GM18870 (cell line): ENCODE measurements around the gene NDE1.
"Not testable (repeated sequence)": the region's sequence is repeated elsewhere in the genome, so short reads cannot be mapped to it uniquely, and the experiment has no call there.

ENCODE experiments used
- ATAC-seq: cut with Tn5 transposase; IDR thresholded peaks from one replicate; pipeline ENCODE4 v1.9.1; 2021; ENCODE audit warnings: moderate library complexity; ENCODE audit not compliant: unreplicated experiment

NDE1 gene

DNA sequence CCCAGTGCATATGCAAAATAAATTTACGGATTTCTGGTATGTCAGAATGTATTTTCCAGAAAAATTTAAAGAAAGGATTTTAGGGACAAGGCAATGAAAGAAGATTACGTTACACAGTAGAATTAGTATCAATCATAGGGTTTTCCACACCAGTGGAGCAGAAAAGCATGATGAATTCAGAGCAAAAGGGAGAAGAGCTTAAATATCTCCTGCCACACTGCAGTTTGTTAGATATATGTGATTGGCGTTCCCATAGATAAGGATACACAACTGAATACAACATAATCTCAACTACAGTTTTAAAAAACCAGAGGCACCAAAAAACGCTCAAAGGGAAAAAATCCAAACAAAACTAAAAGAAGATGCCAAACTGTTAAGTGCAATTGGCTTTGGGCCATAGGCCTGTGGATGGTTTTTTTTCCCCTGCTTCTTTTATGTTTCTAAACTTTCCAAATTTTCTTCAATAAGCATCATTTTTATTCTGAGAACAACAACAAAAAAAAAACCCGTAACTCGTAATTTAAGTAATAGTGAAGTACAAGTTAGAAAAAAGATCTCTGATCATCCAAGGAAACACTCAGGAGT, 29.3 kb upstream of the NDE1 start:
- no peak for ATAC-seq

DNA sequence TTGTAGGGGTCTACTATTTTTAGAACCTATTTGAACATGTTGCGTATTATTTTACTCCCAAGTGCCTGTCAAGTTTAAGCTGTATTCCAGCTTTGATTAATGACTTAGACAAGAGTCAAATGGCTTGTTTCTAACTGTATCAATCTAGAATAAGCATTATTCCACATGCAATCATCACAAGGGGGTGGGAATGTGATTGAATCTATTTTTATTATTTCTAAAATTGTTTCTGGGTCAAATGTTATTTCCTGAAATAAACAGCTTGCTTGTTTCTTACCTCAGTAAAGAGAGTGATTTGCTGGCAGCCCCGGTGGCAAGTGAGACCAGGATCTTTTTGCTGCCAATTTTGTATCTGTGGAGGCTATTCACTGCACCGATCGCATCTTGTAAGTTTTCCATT, 28.6 kb upstream of the NDE1 start:
- no peak for ATAC-seq

DNA sequence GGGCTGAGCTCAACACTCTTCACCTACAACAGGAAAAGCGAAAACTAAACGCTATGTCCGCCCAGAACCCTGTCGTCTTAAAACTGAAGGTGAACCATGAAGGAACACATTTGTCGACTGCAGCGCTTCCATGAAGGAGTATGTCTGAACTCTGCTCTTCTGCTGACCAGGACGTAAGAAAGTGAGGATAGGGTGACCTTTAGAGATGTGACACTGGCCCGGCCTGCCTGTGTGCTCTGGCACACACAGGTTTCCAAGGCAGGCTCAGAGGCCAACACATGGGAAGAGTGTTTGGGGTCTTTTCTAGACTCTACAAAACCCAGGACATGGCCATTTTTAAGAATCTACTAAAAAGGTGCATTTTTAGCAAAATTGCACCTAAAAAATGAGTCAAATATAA, 28.2 kb upstream of the NDE1 start:
- ATAC-seq = no peak

DNA sequence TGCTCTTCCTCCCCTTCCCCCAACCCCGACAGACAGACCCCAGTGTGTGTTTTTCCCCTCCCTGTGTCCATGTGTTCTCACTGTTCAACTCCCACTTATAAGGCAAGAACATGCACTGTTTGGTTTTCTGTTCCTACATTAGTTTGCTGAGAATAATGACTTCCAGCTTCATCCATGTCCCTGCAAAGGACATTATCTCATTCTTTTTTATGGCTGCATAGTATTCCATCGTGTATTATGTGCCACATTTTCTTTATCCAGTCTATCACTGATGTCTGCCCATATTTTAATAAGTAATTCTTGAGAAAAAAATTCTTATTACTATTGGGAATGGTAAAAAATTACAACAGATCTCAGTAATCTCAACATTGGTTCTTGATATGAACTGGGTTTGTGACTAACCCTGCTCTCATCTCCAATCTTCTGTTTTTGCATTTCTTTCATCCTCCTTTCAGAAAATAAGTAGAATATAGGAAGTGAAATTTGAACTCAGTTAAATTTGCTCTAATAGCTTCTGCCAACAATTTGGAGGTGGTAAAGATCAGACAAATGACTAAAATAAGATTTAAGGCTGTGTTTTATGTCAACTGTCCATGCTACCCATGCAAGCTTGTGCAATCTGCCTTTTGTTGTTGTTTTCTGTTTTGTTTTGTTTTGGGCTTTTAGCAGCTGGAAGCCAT, 18.2 kb upstream of the NDE1 start:
- no peak for ATAC-seq

DNA sequence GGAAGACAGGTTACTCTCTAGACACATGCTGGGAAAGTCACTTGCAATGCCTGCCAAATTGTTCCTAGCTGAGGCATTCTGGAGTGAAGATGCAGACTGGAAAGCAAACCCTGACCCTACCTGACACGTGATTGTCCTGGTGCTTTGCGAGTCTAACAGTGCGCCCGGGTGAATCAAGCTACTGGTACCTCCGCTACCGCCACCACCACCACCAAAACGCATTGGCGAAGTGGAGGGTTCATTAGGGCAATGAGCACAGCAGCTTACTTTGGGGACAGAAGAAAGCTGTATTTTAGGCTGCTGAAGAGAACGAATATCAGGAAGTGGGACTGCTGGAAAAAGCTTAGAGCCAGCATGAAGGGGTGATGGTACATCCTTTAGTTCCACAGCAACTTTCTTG, 14.1 kb upstream of the NDE1 start:
- no peak for ATAC-seq

DNA sequence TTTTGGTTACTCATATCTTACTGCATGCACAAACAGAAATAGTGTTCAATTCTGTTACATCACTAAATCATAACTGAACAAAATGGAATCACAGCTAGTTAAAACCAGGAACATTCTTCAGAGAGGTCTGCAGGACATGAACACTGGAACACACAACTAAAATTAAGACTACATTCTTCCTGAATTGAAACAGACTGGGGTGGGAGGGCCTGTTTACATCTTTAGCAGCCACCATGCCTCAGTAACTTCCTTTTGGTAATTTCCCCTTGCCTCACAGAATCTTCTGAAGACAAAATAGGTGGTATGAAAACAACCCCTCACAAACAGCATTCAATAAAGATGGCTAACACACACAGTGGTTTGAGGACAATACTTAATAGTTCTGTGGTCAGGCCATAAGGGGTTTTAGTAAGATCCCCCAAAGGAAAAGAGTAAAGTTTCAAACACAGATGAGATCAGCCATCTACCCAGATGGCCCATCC, 13.6 kb upstream of the NDE1 start:
- ATAC-seq = no peak

DNA sequence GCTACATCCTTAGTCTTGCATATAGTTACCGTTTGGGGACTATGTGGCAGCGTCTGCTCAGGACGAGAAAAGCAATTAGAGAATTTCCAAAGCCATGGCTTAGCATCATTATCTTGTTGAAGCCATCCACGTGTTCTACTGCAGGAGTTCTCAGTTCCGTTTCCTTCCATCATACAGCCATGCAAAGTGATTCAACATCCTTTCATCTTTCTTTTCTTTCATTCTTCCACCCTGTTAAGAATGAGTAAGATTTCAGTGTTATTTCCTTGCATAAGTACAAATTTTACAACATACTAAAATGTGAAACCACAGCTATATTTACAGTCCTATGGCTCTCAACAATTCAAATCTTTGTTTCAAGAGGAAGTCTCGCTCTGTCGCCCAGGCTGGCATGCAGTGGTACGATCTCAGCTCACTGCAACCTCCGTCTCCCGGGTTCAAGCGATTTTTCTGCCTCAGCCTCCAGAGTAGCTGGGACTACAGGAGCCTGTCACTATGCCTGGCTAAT, 10.9 kb upstream of the NDE1 start:
- ATAC-seq = no peak

DNA sequence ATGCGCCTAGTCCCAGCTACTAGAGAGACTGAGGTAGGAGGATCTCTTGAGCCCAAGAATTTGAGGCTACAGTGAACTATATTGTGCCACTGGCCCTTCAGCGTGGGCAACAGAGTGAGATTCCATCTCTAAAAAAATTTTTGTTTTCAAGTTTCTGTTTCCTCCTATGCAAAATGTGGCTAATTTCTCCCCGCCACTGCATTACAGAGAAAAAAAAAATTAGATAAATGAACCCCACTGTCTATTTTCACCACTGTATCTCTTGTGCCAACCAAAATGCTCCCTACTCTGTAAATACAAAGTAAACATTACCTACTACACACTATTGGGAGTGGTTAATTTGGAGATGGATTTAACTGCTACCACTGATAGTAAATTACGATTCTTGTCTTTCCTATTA, 9.1 kb upstream of the NDE1 start:
- ATAC-seq = no peak

DNA sequence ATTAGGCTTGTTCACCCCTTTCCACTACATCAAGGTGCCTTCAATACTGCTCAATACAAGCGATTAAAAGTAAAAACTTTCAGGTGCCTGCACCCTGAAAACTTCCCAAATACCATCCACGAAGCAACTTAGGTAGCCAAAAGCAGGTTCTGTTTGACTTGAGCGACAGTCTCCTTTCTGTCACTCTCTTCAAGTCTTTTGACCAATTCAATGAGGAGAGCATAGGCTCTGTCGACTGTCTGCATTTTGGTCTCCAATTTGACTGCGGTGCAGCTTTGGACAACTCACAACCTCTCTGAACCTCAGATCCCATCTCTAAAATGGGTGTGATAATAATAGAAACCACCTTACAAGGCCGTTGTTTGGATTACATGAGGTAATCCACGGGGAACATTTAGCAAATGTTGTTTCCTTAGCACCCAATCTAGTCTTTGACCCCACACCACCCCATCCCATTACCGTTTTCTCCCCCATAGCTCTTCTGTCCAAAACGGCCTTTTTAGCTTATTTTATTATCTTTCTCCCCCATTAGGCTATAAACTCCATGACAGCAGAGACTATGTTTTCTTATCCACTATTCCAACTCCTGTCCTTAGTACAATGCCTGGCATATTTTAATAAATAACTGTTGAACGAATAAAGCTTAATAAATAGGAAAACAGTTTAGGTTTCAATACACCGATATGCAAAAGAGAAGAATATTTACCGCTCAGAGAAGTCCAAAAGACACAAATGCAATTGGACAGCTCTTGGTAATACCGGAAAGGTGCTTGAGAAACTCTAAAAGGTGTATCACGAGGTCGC, 8.1 kb upstream of the NDE1 start:
- no peak for ATAC-seq

DNA sequence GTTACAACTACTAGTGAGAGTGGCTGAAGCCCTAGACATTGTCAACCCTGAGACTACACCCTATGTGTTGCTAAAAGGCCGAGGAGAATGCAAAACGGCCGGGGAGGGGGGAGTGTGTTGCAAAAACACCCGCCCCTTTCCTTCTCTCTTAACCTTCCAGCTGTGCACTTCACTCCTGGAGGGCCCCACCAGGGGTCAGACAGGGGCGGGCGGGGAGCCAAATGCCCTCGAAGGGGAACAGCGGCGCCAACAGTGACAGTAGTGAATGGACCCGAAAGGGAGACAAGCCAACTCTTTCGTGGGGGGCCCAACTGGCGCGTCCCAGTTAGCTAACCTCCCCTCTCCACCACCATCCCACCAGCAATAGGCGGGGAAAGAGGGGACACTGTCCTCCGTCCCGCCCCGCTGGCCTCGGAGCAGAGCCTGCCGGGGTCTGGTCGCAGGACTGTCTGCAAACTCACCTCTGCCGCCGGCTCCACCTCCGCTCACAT, 7.4 kb upstream of the NDE1 start:
- peak; percentile 45 for ATAC-seq

DNA sequence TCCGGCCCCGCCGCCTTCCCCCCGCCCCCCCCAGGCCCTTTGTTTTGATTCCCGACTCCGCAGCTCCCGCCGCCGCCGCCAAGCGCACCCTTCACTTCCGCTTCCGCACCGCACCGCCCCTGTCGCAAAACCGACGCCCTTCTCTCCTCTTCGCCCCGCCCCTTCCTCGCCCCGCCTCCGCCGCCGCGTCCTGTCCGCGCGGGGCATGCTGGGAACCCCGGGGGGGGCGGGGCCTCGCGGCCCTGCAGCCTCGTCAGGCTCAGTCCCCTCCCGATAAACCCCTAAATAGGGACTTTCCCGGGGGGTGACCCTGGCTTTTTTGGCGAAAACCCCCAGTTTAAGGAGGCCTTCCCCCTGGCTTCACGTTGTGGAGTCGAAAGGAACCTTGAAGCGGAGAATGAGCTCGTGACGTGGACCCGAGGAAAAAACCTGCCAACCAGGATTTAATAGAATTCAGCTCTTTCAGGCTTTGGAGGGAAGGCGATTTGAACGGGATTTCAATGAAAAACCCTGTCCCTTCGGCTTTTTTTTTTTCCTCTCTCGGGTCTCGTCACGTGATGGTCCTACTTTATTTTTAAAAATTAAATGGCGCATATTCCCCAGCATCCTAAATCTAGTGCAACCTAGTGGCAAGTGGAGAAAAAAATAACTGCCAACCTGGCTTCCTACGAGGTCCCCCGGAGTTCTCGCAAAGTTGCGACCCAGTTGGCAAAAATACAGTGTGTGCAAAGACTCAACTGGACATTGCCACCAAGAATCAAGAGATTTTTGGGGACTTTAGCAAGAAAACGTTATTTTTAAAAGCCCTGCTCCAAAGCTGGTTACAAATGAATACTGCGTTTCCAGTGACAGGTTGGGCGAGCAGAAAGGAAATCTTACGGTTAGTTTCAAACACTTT, 6.7 kb upstream of the NDE1 start, which contains the start of gene MARF1:
TSS of gene MARF1 (minus strand) at position 107 of the 898 bp plus-strand sequence. CDS start 3,921 bp downstream, outside the sequence.
- peak; percentile 22 for ATAC-seq

DNA sequence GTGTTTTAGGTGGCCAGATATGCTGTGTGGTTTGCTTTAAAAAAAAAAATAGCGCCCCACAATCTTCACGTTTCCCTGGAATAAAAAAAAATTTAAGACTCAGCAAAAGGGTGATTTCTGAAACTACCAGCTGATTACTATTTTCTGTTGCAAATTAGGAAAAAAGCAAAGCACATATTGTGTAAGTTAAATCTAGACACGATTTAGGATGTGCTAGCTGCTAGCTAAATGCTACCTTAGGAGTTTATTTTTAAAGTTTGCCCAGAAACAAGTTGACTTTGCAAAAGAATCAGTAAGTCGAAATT, 6.1 kb upstream of the NDE1 start:
- no peak for ATAC-seq

DNA sequence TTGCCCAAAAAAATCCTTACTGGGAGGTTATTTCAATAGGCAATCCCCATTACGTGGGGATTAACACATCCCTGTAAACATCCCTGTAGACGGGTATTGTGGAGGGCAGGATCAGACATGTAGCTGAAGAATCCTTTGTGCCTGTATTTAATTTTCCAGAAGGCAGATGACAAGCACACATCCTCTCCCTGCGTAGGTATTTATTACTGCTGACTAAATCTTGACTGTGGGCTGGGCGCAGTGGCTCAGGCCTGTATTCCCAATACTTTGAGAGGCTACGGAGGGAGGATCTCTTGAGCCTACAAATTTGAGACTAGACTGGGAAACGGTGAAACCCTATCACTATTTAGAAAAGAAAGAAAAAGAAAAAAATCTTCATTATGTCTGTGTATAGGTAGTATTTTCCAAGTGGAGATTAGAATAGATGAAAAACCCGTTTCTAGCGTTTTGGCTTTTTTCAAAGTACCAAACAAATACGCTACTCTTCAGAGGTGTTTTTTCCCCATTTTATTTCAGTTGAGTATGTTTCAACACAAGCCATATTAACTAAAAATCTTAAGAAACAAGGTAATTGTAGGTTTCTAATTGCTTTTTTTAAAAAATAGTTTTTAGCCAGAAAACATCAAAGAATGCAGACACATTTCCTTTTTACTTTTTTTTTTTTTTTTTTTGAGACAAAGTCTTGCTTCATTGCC, 5.6 kb upstream of the NDE1 start:
- ATAC-seq = no peak

DNA sequence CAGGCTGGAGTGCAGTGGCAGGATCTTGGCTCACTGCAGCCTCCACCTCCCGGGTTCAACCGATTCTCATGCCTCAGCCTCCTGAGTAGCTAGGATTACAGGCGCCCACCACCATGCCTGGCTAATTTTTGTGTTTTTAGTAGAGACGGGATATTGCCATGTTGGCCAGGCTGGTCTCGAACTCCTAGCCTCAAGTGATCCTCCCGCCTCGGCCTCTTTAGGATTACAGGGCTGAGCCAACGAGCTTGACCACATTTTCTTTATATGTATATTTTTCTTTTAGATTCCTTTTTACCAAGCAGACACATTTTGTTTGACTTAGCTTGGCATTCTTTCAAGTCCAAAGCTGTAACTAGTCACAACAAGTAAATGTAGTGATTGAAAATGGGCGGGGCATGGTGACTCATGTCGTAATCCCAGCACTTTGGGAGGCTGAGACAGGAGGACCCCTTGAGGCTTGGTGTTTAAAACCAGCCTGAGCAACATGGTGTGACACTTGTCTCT, 5.0 kb upstream of the NDE1 start:
- not testable (repeated sequence) for ATAC-seq

DNA sequence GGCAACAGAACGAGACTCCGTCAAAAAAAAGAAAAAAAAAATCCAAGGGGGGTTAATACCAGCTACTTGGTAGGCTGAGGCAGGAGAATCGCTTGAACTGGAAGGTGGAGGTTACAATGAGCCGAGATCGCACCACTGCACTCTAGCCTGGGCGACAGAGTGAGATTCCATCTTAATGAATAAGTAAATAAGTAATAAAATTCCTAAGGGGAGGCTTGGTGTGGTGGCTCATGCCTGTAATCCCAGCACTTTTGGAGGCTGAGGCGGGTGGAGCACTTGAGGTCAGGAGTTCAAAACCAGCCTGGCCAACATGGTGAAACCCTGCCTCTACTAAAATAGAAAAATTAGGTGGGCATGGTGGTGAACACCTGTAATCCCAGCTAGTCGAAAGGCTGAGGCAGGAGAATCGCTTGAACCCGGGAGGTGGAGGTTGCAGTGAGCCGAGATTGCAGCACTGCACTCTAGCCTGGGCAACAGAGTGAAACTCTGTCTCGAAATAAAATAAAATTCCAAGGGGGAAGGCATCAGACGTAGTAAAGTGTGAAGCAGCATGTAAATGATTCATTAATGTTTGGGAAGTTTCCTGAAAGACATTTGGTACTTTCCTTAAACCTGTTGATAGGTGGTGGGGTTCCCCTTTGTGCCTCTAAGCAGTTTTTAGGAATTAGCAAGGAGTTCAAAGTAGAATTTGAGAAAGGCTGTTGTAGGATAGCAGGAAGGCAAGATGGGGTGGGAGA, 3.3 kb upstream of the NDE1 start:
- ATAC-seq = not testable (repeated sequence)

DNA sequence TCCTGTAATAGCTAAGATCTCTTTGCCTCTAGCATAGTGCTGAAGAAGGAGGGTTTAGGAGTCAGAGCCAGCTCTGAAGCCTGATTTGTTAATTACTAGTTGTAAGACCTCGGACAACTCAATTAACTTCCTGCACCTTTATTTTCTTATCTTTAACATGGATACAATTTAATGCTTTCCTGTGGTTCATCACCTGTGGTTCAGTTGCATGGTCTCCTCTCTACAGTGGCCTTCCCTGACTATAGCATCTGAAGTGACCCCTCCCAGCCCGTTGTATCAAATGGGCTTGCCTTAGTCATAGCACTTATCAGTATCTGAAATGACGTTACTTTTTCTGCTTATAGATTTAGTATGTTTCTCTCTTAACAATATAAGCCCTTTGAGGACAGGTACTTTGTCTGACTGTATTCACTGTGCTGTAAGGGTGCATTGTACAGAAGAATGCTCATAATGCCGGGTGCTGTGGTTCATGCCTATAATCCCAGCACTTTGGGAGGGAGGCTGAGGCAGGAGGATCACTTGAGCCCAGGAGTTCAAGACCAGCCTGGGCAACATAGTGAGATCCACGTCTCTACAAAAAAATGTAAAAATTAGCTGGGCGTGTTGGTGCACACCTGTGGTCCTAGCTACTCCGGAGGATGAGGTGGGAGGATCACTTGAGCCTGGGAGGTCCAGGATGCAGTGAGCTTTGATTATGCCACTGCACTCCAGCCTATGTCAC, 2.6 kb upstream of the NDE1 start:
- no peak for ATAC-seq

DNA sequence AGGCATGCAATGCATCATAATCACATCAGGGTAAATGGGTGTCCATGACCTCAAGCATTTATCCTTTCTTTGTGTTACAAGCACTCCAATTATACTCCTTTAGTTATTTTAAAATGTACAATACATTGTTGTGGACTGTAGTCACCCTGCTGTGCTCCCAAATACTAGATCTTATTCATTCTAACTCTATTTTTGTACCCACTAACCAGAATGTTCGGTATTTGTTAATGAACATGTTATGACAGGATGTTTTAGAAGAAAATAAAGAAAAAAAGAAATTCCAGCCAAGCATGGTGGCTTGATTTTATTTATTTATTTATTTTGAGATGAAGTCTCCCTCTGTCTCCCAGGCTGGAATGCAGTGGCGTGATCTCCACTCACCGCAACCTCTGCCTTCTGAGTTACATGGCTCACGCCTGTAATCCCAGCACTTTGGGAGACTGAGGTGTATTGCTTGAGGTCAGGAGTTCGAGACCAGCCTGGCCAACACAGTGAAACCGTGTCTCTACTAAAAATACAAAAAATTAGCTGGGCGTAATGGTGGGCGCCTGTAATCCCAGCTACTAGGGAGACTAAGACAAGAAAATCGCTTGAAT, 1.8 kb upstream of the NDE1 start:
- no peak for ATAC-seq

DNA sequence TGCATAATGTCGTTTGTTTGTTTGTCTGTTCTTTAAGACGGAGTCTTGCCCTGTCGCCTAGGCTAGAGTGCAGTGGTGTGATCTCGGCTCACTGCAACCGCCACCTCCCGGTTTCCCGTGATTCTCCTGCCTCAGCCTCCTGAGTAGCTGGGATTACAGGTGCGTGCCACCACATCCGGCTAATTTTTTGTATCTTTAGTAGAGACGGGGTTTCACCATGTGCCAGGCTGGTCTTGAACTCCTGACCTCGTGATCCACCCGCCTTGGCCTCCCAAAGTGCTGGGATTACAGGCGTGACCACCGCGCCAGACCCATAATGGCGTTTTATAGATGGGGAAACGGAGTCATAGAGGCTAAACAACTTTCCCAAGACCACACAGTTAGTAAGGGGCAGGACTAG, 734 bp upstream of the NDE1 start:
- not testable (repeated sequence) for ATAC-seq
